GM23338 (cell line): Measurements from ENCODE around the gene WWC1. TPM values are rescaled to one million over a fixed set of nuclear protein-coding genes. Genes with fewer than 3 reads are reported as not detected.

ENCODE experiments used
- ATAC-seq: fragments of 200-7000 bp; cut with Tn5 transposase; 3 replicates; pipeline ENCODE4 v1.9.1; 2020
- DNase-seq: peaks from one replicate; pipeline ENCODE4 v3.0.0-alpha.2; 2015; ENCODE audit warnings: low spot score
- H2AFZ ChIP-seq: fragments of 200-600 bp; sonication (generic); 2 replicates; pipeline ENCODE4 v1.8.0; 2016; ENCODE audit warnings: antibody characterized with exemption, mild to moderate bottlenecking, moderate library complexity
- H3F3A ChIP-seq: fragments of 200-600 bp; sonication (generic); replicated peaks from 2 replicates; pipeline ENCODE4 v1.8.0; 2017; ENCODE audit warnings: antibody characterized with exemption, mixed run types, low read depth
- H3K27ac ChIP-seq: fragments of 200-600 bp; sonication (generic); 2 replicates; pipeline ENCODE4 v1.6.1; 2016; ENCODE audit warnings: low read depth
- H3K27me3 ChIP-seq: fragments of 200-600 bp; sonication (generic); 2 replicates; pipeline ENCODE4 v1.8.0; 2016; ENCODE audit warnings: mild to moderate bottlenecking, mixed run types, moderate library complexity; ENCODE audit not compliant: insufficient read depth
- H3K36me3 ChIP-seq: fragments of 200-600 bp; sonication (generic); 2 replicates; pipeline ENCODE4 v1.8.0; 2016; ENCODE audit warnings: mild to moderate bottlenecking; ENCODE audit not compliant: insufficient read depth
- H3K4me1 ChIP-seq: fragments of 200-600 bp; sonication (generic); 2 replicates; pipeline ENCODE4 v1.8.0; 2016; ENCODE audit warnings: mild to moderate bottlenecking, moderate library complexity; ENCODE audit not compliant: insufficient read depth
- H3K4me2 ChIP-seq: fragments of 200-600 bp; sonication (generic); 2 replicates; pipeline ENCODE4 v1.7.1; 2017; ENCODE audit warnings: mixed run types
- H3K4me3 ChIP-seq: fragments of 200-600 bp; sonication (generic); 2 replicates; pipeline ENCODE4 v1.6.1; 2016; ENCODE audit warnings: mixed run types
- H3K79me2 ChIP-seq: fragments of 200-600 bp; sonication (generic); replicated peaks from 2 replicates; pipeline ENCODE4 v1.8.0; 2017; ENCODE audit warnings: mild to moderate bottlenecking; ENCODE audit not compliant: insufficient read depth
- H3K9me2 ChIP-seq: fragments of 200-600 bp; sonication (generic); 2 replicates; pipeline ENCODE4 v1.8.0; 2017; ENCODE audit not compliant: insufficient read depth
- H4K20me1 ChIP-seq: fragments of 200-600 bp; sonication (generic); replicated peaks from 2 replicates; pipeline ENCODE4 v1.8.0; 2017; ENCODE audit warnings: mild to moderate bottlenecking; ENCODE audit not compliant: insufficient read depth
- H3K27ac Mint-ChIP-seq: 2 replicates; pipeline ENCODE4 v1.8.0; 2020; ENCODE audit warnings: inconsistent platforms, mild to moderate bottlenecking, moderate library complexity, mixed read lengths
- H3K27me3 Mint-ChIP-seq: 3 replicates; pipeline ENCODE4 v1.8.0; 2022; ENCODE audit warnings: low read depth, mild to moderate bottlenecking, moderate library complexity, mixed read lengths, inconsistent platforms; ENCODE audit not compliant: insufficient read depth, poor library complexity
- H3K36me3 Mint-ChIP-seq: 3 replicates; pipeline ENCODE4 v1.8.0; 2021; ENCODE audit warnings: low read depth, mild to moderate bottlenecking, inconsistent platforms, moderate library complexity, mixed read lengths
- H3K4me1 Mint-ChIP-seq: 3 replicates; pipeline ENCODE4 v1.8.0; 2020; ENCODE audit warnings: mild to moderate bottlenecking, inconsistent platforms, mixed read lengths
- H3K4me3 Mint-ChIP-seq: 3 replicates; pipeline ENCODE4 v1.8.0; 2021; ENCODE audit warnings: moderate library complexity, mild to moderate bottlenecking, inconsistent platforms, mixed read lengths
- H3K9me3 Mint-ChIP-seq: 3 replicates; pipeline ENCODE4 v1.8.0; 2020; ENCODE audit warnings: moderate library complexity, mild to moderate bottlenecking, inconsistent platforms, mixed read lengths
- CREB1 ChIP-seq: fragments of 250-450 bp; sonication (Bioruptor Pico); IDR thresholded peaks from 2 replicates; pipeline ENCODE4 v1.5.0; 2020; ENCODE audit warnings: low read depth, mild to moderate bottlenecking, moderate library complexity
- EZH2phosphoT487 ChIP-seq: fragments of 200-600 bp; sonication (generic); IDR thresholded peaks from one replicate; pipeline ENCODE4 v1.8.1; 2018; ENCODE audit warnings: antibody characterized with exemption; ENCODE audit not compliant: unreplicated experiment
- JUNB ChIP-seq: IDR thresholded peaks from one replicate; pipeline ENCODE4 v1.6.1; 2016; ENCODE audit warnings: antibody characterized with exemption; ENCODE audit not compliant: unreplicated experiment
- NANOG ChIP-seq: IDR thresholded peaks from 2 replicates; pipeline ENCODE4 v1.6.1; 2016; ENCODE audit warnings: antibody characterized with exemption, borderline replicate concordance
- REST ChIP-seq: IDR thresholded peaks from one replicate; pipeline ENCODE4 v1.6.1; 2018; ENCODE audit warnings: antibody characterized with exemption; ENCODE audit not compliant: unreplicated experiment
- STAT1 ChIP-seq: IDR thresholded peaks from one replicate; pipeline ENCODE4 v1.6.1; 2016; ENCODE audit warnings: antibody characterized with exemption; ENCODE audit not compliant: unreplicated experiment
- ZNF114 ChIP-seq: fragments of 250-450 bp; sonication (Bioruptor Pico); IDR thresholded peaks from 2 replicates; pipeline ENCODE4 v1.5.0; 2020; ENCODE audit warnings: mild to moderate bottlenecking, moderate library complexity
- ZNF462 ChIP-seq: fragments of 250-450 bp; sonication (Bioruptor Pico); IDR thresholded peaks from 2 replicates; pipeline ENCODE4 v1.5.0; 2020; ENCODE audit warnings: mild to moderate bottlenecking, moderate library complexity
- polyA plus RNA-seq: library from polyadenylated mRNA; unstranded; fragments of >200 nt; fragmentation: Nextera tagmentation; extraction: Ambion mirVana; gene quantifications from 2 replicates; pipeline ENCODE4 v1.2.1, GENCODE V29; 2016
- total RNA-seq: library from RNA; depleted of rRNA; stranded (reverse); fragments of >200 nt; shearing (Covaris generic); gene quantifications from 2 replicates; pipeline ENCODE4 v1.2.3, GENCODE V29; 2014

Gene WWC1
- total and polyA plus RNA-seq, 2 experiments from 2014 or later, result 25.4 to 27.8 TPM

GRCh38 chr5:168360521-168361285 lies 69.3 kb downstream of the WWC1 start:
- Histone ChIP-seq H3K4me3 (no peak overlapping the region), H3K79me2 (peaks cover 56% of the 10 kb centered on the region), H3K27me3 (no peaks in the 10 kb centered on the region), H3K4me2 (no peak overlapping the region), H3K4me1 (peaks cover 28% of the 10 kb centered on the region), H3K36me3 (no peaks in the 10 kb centered on the region), H3K9me2 (peaks cover 4% of the 10 kb centered on the region; the same call in 1 of the 2 replicates), H3F3A (0 out of 2 replicates have a peak, but pooled peaks cover 4% of the 10 kb centered on the region), H3K27ac (no peak overlapping the region), H4K20me1 (peaks cover 35% of the 10 kb centered on the region), H2AFZ (no peak overlapping the region)
- no peak overlapping the region for H3K27ac Mint-ChIP-seq
- H3K36me3 Mint-ChIP-seq, result no peaks in the 10 kb centered on the region
- ATAC-seq (no peak), DNase-seq (no peak)
- H3K27me3 Mint-ChIP-seq, result peaks cover 7% of the 10 kb centered on the region
- no peaks in the 10 kb centered on the region; the same call in 2 of the 3 replicates for H3K9me3 Mint-ChIP-seq
- H3K4me1 Mint-ChIP-seq, result peaks cover 42% of the 10 kb centered on the region
- TF ChIP-seq JUNB (no peak), REST (no peak), ZNF462 (CRISPR knock-in tag) (no peak), STAT1 (no peak), ZNF114 (CRISPR knock-in tag) (no peak), NANOG (no peak), CREB1 (CRISPR knock-in tag) (no peak), EZH2phosphoT487 (no peak)
- H3K4me3 Mint-ChIP-seq, result no peak overlapping the region
